DND-41 (cell line): ENCODE measurements around the gene TAP1.

Experiments used
- ATAC-seq: fragments of 200-7000 bp; cut with Tn5 transposase; 3 replicates; pipeline ENCODE4 v1.9.1; 2021; ENCODE audit warnings: low read depth; ENCODE audit not compliant: insufficient read depth
- DNase-seq: peaks from one replicate; pipeline ENCODE4 v3.0.0-alpha.2; 2020
- H2AFZ ChIP-seq: 2 replicates; pipeline ENCODE4 v1.6.0; 2012; ENCODE audit warnings: low read depth, low read length
- H3K27ac ChIP-seq: 2 replicates; pipeline ENCODE4 v1.5.1; 2012; ENCODE audit warnings: low read length, inconsistent platforms
- H3K27me3 ChIP-seq: fragments of 200-600 bp; sonication (generic); 2 replicates; pipeline ENCODE4 v1.6.0; 2012; ENCODE audit warnings: low read length, mild to moderate bottlenecking, inconsistent platforms; ENCODE audit not compliant: insufficient read depth, poor library complexity
- H3K36me3 ChIP-seq: 2 replicates; pipeline ENCODE4 v1.5.1; 2012; ENCODE audit warnings: low read length, inconsistent platforms; ENCODE audit not compliant: insufficient read depth
- H3K4me1 ChIP-seq: 2 replicates; pipeline ENCODE4 v1.5.1; 2012; ENCODE audit warnings: mild to moderate bottlenecking, low read length; ENCODE audit not compliant: insufficient read depth
- H3K4me2 ChIP-seq: 2 replicates; pipeline ENCODE4 v1.6.0; 2012; ENCODE audit warnings: mild to moderate bottlenecking, moderate library complexity, low read length, inconsistent platforms; ENCODE audit not compliant: insufficient read depth
- H3K4me3 ChIP-seq, 2 experiments: fragments of 200-600 bp in 1 of 2; shearing (Covaris generic) in 1 of 2; 2 replicates each; pipeline ENCODE4 v1.5.1; 2012 to 2016; ENCODE audit warnings: inconsistent platforms in 2 of 2, low read length in 2 of 2, mild to moderate bottlenecking in 2 of 2, low read depth in 1 of 2, moderate library complexity in 1 of 2
- H3K79me2 ChIP-seq: 2 replicates; pipeline ENCODE4 v1.6.0; 2012; ENCODE audit warnings: low read length, inconsistent platforms; ENCODE audit not compliant: insufficient read depth
- H3K9ac ChIP-seq: 2 replicates; pipeline ENCODE4 v1.6.0; 2012; ENCODE audit warnings: low read depth, mild to moderate bottlenecking, inconsistent platforms, low read length, moderate library complexity
- H3K9me3 ChIP-seq: 2 replicates; pipeline ENCODE4 v1.5.1; 2012; ENCODE audit warnings: low read length, moderate library complexity, mild to moderate bottlenecking, inconsistent platforms; ENCODE audit not compliant: insufficient read depth, severe bottlenecking
- H4K20me1 ChIP-seq: 2 replicates; pipeline ENCODE4 v1.6.0; 2012; ENCODE audit warnings: low read length; ENCODE audit not compliant: insufficient read depth
- CTCF ChIP-seq: IDR thresholded peaks from 2 replicates; pipeline ENCODE4 v1.5.1; 2012; ENCODE audit warnings: borderline replicate concordance, low read length, moderate library complexity, mild to moderate bottlenecking; ENCODE audit not compliant: poor library complexity, severe bottlenecking; ENCODE audit errors: extremely low read depth
- EZH2 ChIP-seq: IDR thresholded peaks from 3 replicates; pipeline ENCODE4 v1.6.1; 2012; ENCODE audit warnings: borderline replicate concordance, low read depth, mild to moderate bottlenecking, moderate library complexity, low read length, inconsistent platforms; ENCODE audit not compliant: severe bottlenecking

The TAP1 gene

GRCh38 chr6:32851025-32851424, 2.5 kb downstream of the TAP1 start:
- TF ChIP-seq CTCF (no peak), EZH2 (no peak)
- Histone ChIP-seq H4K20me1 (no peaks in the 10 kb centered on the region), H3K4me2 (no peak overlapping the region), H3K9me3 (no peaks in the 10 kb centered on the region), H3K36me3 (peaks cover 37% of the 10 kb centered on the region), H2AFZ (no peak overlapping the region), H3K27ac (no peak overlapping the region), H3K4me3 (no peak overlapping the region), H3K79me2 (peaks cover 32% of the 10 kb centered on the region), H3K4me1 (peaks cover 41% of the 10 kb centered on the region), H3K27me3 (no peaks in the 10 kb centered on the region), H3K9ac (no peak overlapping the region)
- DNase-seq (no peak), ATAC-seq (no peak)

- H3K9ac ChIP-seq, result no peak overlapping the region
- no peak for TF ChIP-seq CTCF
- no peak for TF ChIP-seq EZH2
- peaks cover 37% of the 10 kb centered on the region for H3K36me3 ChIP-seq
- DNase-seq (no peak), ATAC-seq (no peak)
- H4K20me1 ChIP-seq, result no peaks in the 10 kb centered on the region
- peaks cover 15% of the 10 kb centered on the region for H3K79me2 ChIP-seq
- no peak overlapping the region for H3K4me3 ChIP-seq
- no peak overlapping the region for H3K4me2 ChIP-seq
- no peak overlapping the region for H3K27ac ChIP-seq
- no peak overlapping the region for H2AFZ ChIP-seq
- peaks cover 41% of the 10 kb centered on the region for H3K4me1 ChIP-seq
- H3K9me3 ChIP-seq, result no peaks in the 10 kb centered on the region
- H3K27me3 ChIP-seq, result no peaks in the 10 kb centered on the region
Observed at GRCh38 chr6:32849126-32849525, 4.4 kb downstream of the TAP1 start.

- H3K79me2 ChIP-seq, result peaks cover 27% of the 10 kb centered on the region
- peaks cover 45% of the 10 kb centered on the region for H3K4me1 ChIP-seq
- H4K20me1 ChIP-seq, result no peaks in the 10 kb centered on the region
- H3K9ac ChIP-seq, result no peak overlapping the region
- peaks cover 38% of the 10 kb centered on the region for H3K36me3 ChIP-seq
- no peaks in the 10 kb centered on the region for H3K9me3 ChIP-seq
- no peak overlapping the region for H3K4me3 ChIP-seq
- TF ChIP-seq EZH2 (no peak), CTCF (no peak)
- DNase-seq (no peak), ATAC-seq (no peak)
- H3K27me3 ChIP-seq, result no peaks in the 10 kb centered on the region
- H3K4me2 ChIP-seq, result no peak overlapping the region
- H2AFZ ChIP-seq, result no peak overlapping the region
- H3K27ac ChIP-seq, result no peak overlapping the region
Observed at GRCh38 chr6:32847795-32848194, 5.7 kb downstream of the TAP1 start.

GRCh38 chr6:32847004-32847403, 6.5 kb downstream of the TAP1 start:
- H3K36me3 ChIP-seq, result peaks cover 46% of the 10 kb centered on the region
- H3K79me2 ChIP-seq, result peaks cover 27% of the 10 kb centered on the region
- no peak for TF ChIP-seq EZH2
- no peak for TF ChIP-seq CTCF
- no peak overlapping the region for H3K4me2 ChIP-seq
- no peaks in the 10 kb centered on the region for H3K9me3 ChIP-seq
- ATAC-seq (no peak), DNase-seq (no peak)
- H3K27me3 ChIP-seq, result no peaks in the 10 kb centered on the region
- no peak overlapping the region for H3K4me3 ChIP-seq
- no peaks in the 10 kb centered on the region for H4K20me1 ChIP-seq
- H3K4me1 ChIP-seq, result peaks cover 45% of the 10 kb centered on the region
- H2AFZ ChIP-seq, result no peak overlapping the region
- H3K9ac ChIP-seq, result no peak overlapping the region
- no peak overlapping the region for H3K27ac ChIP-seq
